GM20000 (cell line): ENCODE data around the gene ANTXR2.

ENCODE experiments used
- DNase-seq: peaks from one replicate; pipeline ENCODE4 v3.0.0; 2012; ENCODE audit warnings: low spot score
- CTCF ChIP-seq: IDR thresholded peaks from 2 replicates; pipeline ENCODE4 v1.5.1; 2012; ENCODE audit warnings: mild to moderate bottlenecking, control low read depth; ENCODE audit errors: extremely low read depth, missing control alignments

Gene ANTXR2

GRCh38 chr4:80111276-80111675 is 38.2 kb upstream of the ANTXR2 start:
- no peak for DNase-seq
- TF ChIP-seq CTCF, result no peak

- no peak for TF ChIP-seq CTCF
- DNase-seq, result no peak
These were observed 34.3 kb upstream of the ANTXR2 start for GRCh38 chr4:80107374-80107773.

- TF ChIP-seq CTCF, result no peak
- DNase-seq, result no peak
These were observed 31.9 kb upstream of the ANTXR2 start for GRCh38 chr4:80104927-80105326.

- no peak for TF ChIP-seq CTCF
- DNase-seq, result no peak
These were observed 30.6 kb upstream of the ANTXR2 start for GRCh38 chr4:80103629-80104028.

GRCh38 chr4:80101792-80102116 is 28.7 kb upstream of the ANTXR2 start:
- DNase-seq, result no peak
- TF ChIP-seq CTCF, result no peak

GRCh38 chr4:80101071-80101791 is 28.2 kb upstream of the ANTXR2 start:
- no peak for DNase-seq
- TF ChIP-seq CTCF, result no peak

- no peak for TF ChIP-seq CTCF
- no peak for DNase-seq
These were observed 26.6 kb upstream of the ANTXR2 start for GRCh38 chr4:80099671-80100070.
